Measurements from ENCODE around the gene STX16. TPM values are rescaled to one million over a fixed set of nuclear protein-coding genes. Genes with fewer than 3 reads are reported as not detected.

STX16 gene
- total and polyA plus RNA-seq, 2 of the 13 experiments (the other 11 are each of a cell fraction or from before 2014, with no cell fraction given), result 28.0 to 72.7 TPM

- intact Hi-C loops (cut with micrococcal nuclease; ENCODE audit: unreplicated experiment), result no loop called here
Observed at GRCh38 chr20:58638467-58639181, 12.5 kb upstream of the STX16 start.

More at GRCh38 chr20:58638467-58639181, 12.5 kb upstream of the STX16 start:
- ATAC-seq (no peak), FAIRE-seq (no peak), DNase-seq (ENCODE audit: low spot score) (no peak)
- no TSS peak for BruUV-seq (replicated peaks)
- no peaks in the 10 kb centered on the region for H4K20me1 ChIP-seq (ENCODE audit: insufficient read depth, low read length)
- ChIA-PET POLR2A (interaction anchor here (1.0 kb wide), 1 partner anchor 13 kb away, joined by 5 read pairs; the partner anchor contains the start of gene STX16), CTCF (ENCODE audit: low intra/inter-chr PET ratio, low total read pairs) (no interaction called here)
- no peaks in the 10 kb centered on the region for H3K79me2 ChIP-seq (ENCODE audit: insufficient read depth, low read length)
- H3K27ac ChIP-seq (ENCODE audit: extremely low read length, insufficient read depth, low read length), result no peak overlapping the region
- in situ Hi-C loops (cut with HindIII; ENCODE audit: extremely low pct_ligation_motif_present, low pct_unique_long_range_greater_than_20kb), result no loop called here
- no peak overlapping the region for H3K4me3 ChIP-seq (replicated peaks in 1 of 3; ENCODE audit: insufficient read depth in 1 of 3, low read depth in 2 of 3, low read length in 3 of 3)
- no peaks in the 10 kb centered on the region for H3K9me3 ChIP-seq (ENCODE audit: low read length)
- H3K4me1 ChIP-seq (ENCODE audit: insufficient read depth, low read length), result 0 out of 2 replicates have a peak, but pooled peaks cover 5% of the 10 kb centered on the region
- H3K9ac ChIP-seq (ENCODE audit: insufficient read depth, low read depth, low read length), result no peak overlapping the region
- no peaks in the 10 kb centered on the region for H3K36me3 ChIP-seq (replicated peaks in 1 of 2; ENCODE audit: control insufficient read depth in 1 of 2, insufficient read depth in 2 of 2, low read length in 2 of 2)
- no peak overlapping the region for H3K4me2 ChIP-seq (ENCODE audit: low read depth, low read length)
- TF ChIP-seq RFXAP (CRISPR knock-in tag; IDR thresholded peaks at IDR 0.05; ENCODE audit: borderline replicate concordance) (no peak), ZMYM3 (CRISPR knock-in tag; IDR thresholded peaks at IDR 0.05) (no peak), BRD4 (CRISPR knock-in tag; IDR thresholded peaks at IDR 0.05) (no peak), GLMP (CRISPR knock-in tag; IDR thresholded peaks at IDR 0.05; ENCODE audit: borderline replicate concordance) (no peak), THAP8 (CRISPR knock-in tag; IDR thresholded peaks at IDR 0.05; ENCODE audit: borderline replicate concordance) (no peak), HMG20A (CRISPR knock-in tag; IDR thresholded peaks at IDR 0.05; ENCODE audit: borderline replicate concordance) (no peak), MNT (IDR thresholded peaks at IDR 0.05) (0 out of 2 replicates have a peak, but pooled peaks have one; percentile 14), PCBP2 (optimal IDR thresholded peaks at IDR 0.05; ENCODE audit: low read depth, low read length, poor library complexity, severe bottlenecking) (no peak), ZNF768 (CRISPR knock-in tag; IDR thresholded peaks at IDR 0.05) (peak; percentile 70; the same call in 1 of the 2 replicates), RFX3 (CRISPR knock-in tag; IDR thresholded peaks at IDR 0.05) (peak; percentile 30; the same call in 1 of the 2 replicates), MEIS1 (CRISPR knock-in tag; IDR thresholded peaks at IDR 0.05; ENCODE audit: borderline replicate concordance) (no peak)
- TF ChIP-seq, protein P1, sequence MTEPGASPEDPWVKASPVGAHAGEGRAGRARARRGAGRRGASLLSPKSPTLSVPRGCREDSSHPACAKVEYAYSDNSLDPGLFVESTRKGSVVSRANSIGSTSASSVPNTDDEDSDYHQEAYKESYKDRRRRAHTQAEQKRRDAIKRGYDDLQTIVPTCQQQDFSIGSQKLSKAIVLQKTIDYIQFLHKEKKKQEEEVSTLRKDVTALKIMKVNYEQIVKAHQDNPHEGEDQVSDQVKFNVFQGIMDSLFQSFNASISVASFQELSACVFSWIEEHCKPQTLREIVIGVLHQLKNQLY (CRISPR knock-in tag; IDR thresholded peaks at IDR 0.05), result no peak
- TF ChIP-seq, protein P2, sequence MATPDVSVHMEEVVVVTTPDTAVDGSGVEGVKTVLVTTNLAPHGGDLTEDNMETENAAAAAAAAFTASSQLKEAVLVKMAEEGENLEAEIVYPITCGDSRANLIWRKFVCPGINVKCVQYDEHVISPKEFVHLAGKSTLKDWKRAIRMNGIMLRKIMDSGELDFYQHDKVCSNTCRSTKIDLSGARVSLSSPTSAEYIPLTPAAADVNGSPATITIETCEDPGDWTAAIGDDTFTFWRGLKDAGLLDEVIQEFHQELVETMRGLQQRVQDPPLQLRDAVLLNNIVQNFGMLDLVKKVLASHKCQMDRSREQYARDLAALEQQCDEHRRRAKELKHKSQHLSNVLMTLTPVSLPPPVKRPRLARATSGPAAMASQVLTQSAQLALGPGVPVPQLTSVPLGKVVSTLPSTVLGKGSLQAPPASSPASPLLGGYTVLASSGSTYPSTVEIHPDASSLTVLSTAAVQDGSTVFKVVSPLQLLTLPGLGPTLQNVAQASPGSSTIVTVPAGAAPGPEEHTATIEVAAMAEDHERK (CRISPR knock-in tag; IDR thresholded peaks at IDR 0.05; ENCODE audit: low read depth), result no peak
- 6% methylated on average over 7 of the region's 7 CpGs for WGBS (ENCODE audit: low lambda C conversion rate)
- no peak overlapping the region for H2AFZ ChIP-seq (ENCODE audit: low read length)
- peaks cover 15 to 68% of the 10 kb centered on the region in 2 experiments; a peak in 4 of 5 replicates for H3K27me3 ChIP-seq (ENCODE audit: control insufficient read depth in 1 of 2, insufficient read depth in 2 of 2, low read length in 2 of 2)
